HepG2 (cell line): ENCODE measurements around the gene SYNGR2. TPM values are rescaled to one million over a fixed set of nuclear protein-coding genes. Genes with fewer than 3 reads are reported as not detected.
A peak's percentile ranks its signal among the peaks of the same experiment; 100 is the strongest.

Experiments
- ARNTL ChIP-seq: sonication (generic); formaldehyde crosslinking; IDR thresholded peaks from 2 replicates; pipeline ENCODE4 v1.4.0; 2020; ENCODE audit warnings: mild to moderate bottlenecking, missing genetic modification reagents
- DBP ChIP-seq: sonication (generic); formaldehyde crosslinking; IDR thresholded peaks from 2 replicates; pipeline ENCODE4 v1.4.0; 2020; ENCODE audit warnings: missing genetic modification reagents; ENCODE audit errors: not compliant biosample characterization
- E2F2 ChIP-seq: sonication (generic); formaldehyde crosslinking; IDR thresholded peaks from 2 replicates; pipeline ENCODE4 v1.4.0; 2020; ENCODE audit warnings: missing genetic modification reagents, borderline replicate concordance
- EED ChIP-seq: sonication (generic); formaldehyde crosslinking; IDR thresholded peaks from 2 replicates; pipeline ENCODE4 v1.5.0; 2020; ENCODE audit warnings: mild to moderate bottlenecking, missing genetic modification reagents
- KLF16 ChIP-seq, 2 experiments: sonication (generic) in 1 of 2; formaldehyde crosslinking in 1 of 2; IDR thresholded peaks; 2 replicates each; pipeline versions ENCODE4 v1.6.1 to v1.8.0; 2016 to 2023; ENCODE audit warnings: missing genetic modification reagents in 2 of 2, missing compliant biosample characterization in 1 of 2
- MXI1 ChIP-seq: IDR thresholded peaks from 3 replicates; pipeline ENCODE4 v1.6.1; 2012; ENCODE audit warnings: low read depth, low read length, inconsistent platforms, borderline replicate concordance
- PRDM10 ChIP-seq: sonication (generic); formaldehyde crosslinking; IDR thresholded peaks from 2 replicates; pipeline ENCODE4 v1.4.0; 2020; ENCODE audit warnings: low read depth, missing genetic modification reagents
- RCOR2 ChIP-seq: IDR thresholded peaks from 2 replicates; pipeline ENCODE4 v1.6.1; 2016; ENCODE audit warnings: missing biosample characterization, missing genetic modification reagents
- RFXAP ChIP-seq: sonication (generic); formaldehyde crosslinking; IDR thresholded peaks from 2 replicates; pipeline ENCODE4 v1.4.0; 2020; ENCODE audit warnings: missing genetic modification reagents, borderline replicate concordance
- RXRA ChIP-seq: sonication (generic); formaldehyde crosslinking; IDR thresholded peaks from 2 replicates; pipeline ENCODE4 v1.5.1; 2020; ENCODE audit warnings: missing genetic modification reagents
- SKIL ChIP-seq: sonication (generic); formaldehyde crosslinking; IDR thresholded peaks from 2 replicates; pipeline ENCODE4 v1.8.0; 2022; ENCODE audit warnings: missing genetic modification reagents, mild to moderate bottlenecking, moderate library complexity, borderline replicate concordance
- SMYD3 ChIP-seq: sonication (generic); formaldehyde crosslinking; IDR thresholded peaks from 2 replicates; pipeline ENCODE4 v1.8.1; 2023; ENCODE audit warnings: mild to moderate bottlenecking, missing genetic modification reagents
- XBP1 ChIP-seq: sonication (generic); formaldehyde crosslinking; IDR thresholded peaks from 2 replicates; pipeline ENCODE4 v1.5.0; 2020; ENCODE audit warnings: missing genetic modification reagents
- ZFP37 ChIP-seq: sonication (generic); formaldehyde crosslinking; IDR thresholded peaks from 2 replicates; pipeline ENCODE4 v1.4.0; 2020; ENCODE audit warnings: missing genetic modification reagents, borderline replicate concordance
- ZNF431 ChIP-seq: sonication (generic); formaldehyde crosslinking; IDR thresholded peaks from 2 replicates; pipeline ENCODE4 v1.9.0; 2022; ENCODE audit warnings: missing genetic modification reagents, low read depth, mild to moderate bottlenecking, borderline replicate concordance
- ZNF501 ChIP-seq: sonication (generic); formaldehyde crosslinking; IDR thresholded peaks from 2 replicates; pipeline ENCODE4 v1.5.1; 2020; ENCODE audit warnings: mild to moderate bottlenecking, moderate library complexity, missing genetic modification reagents
- ZNF556 ChIP-seq: sonication (generic); formaldehyde crosslinking; IDR thresholded peaks from 2 replicates; pipeline ENCODE4 v1.4.0; 2020; ENCODE audit warnings: mild to moderate bottlenecking, missing genetic modification reagents, borderline replicate concordance
- ZNF572 ChIP-seq: sonication (generic); formaldehyde crosslinking; IDR thresholded peaks from 2 replicates; pipeline ENCODE4 v1.5.1; 2020; ENCODE audit warnings: mild to moderate bottlenecking, missing genetic modification reagents
- ZNF780A ChIP-seq: sonication (generic); formaldehyde crosslinking; IDR thresholded peaks from 2 replicates; pipeline ENCODE4 v1.8.0; 2022; ENCODE audit warnings: mild to moderate bottlenecking, missing genetic modification reagents, moderate library complexity
- polyA plus RNA-seq, 8 experiments: library from polyadenylated mRNA; depleted of rRNA in 3 of 8; stranded (reverse) in 7 of 8; unstranded in 1 of 8; fragments of >200 nt; fragmentation: Illumina TruSeq in 4 of 8; extraction: Trizol in 4 of 8; gene quantifications; 2 replicates each; pipeline versions ENCODE4 v1.2.1 to v1.2.3, GENCODE V29; 2011 to 2016; ENCODE audit warnings: low read depth in 4 of 8, missing spikeins in 1 of 8, mixed read lengths in 1 of 8; ENCODE audit not compliant: insufficient read depth in 1 of 8
- total RNA-seq, 5 experiments: library from RNA; depleted of rRNA; stranded (reverse); fragments of >200 nt; fragmentation: Illumina TruSeq; extraction: Trizol; gene quantifications; 2 replicates each; pipeline ENCODE4 v1.2.3, GENCODE V29; 2016; ENCODE audit warnings: low read depth in 1 of 5
- TF ChIP-seq, protein P1 (sequence below), 2 experiments: fragments of 450-650 bp in 1 of 2; sonication (generic) in 1 of 2; formaldehyde crosslinking; IDR thresholded peaks; 2 replicates each; pipeline versions ENCODE4 v1.5.0 to v1.8.0; 2020 to 2022; ENCODE audit warnings: mild to moderate bottlenecking in 1 of 2, missing genetic modification reagents in 1 of 2

Gene SYNGR2
- total and polyA plus RNA-seq, 2 of the 13 experiments (the other 11 are each of a cell fraction or from before 2014, with no cell fraction given), result 46.7 to 170 TPM

- TF ChIP-seq ZNF431 (CRISPR knock-in tag) (no peak), SMYD3 (no peak), RCOR2 (CRISPR knock-in tag) (peak; percentile 64), ZNF572 (no peak), MXI1 (peak; percentile 41; the same call in 1 of the 3 replicates), E2F2 (CRISPR knock-in tag) (no peak), XBP1 (CRISPR knock-in tag) (0 out of 2 replicates have a peak, but pooled peaks have one; percentile 35), DBP (no peak), ZFP37 (CRISPR knock-in tag) (no peak), ARNTL (CRISPR knock-in tag) (0 out of 2 replicates have a peak, but pooled peaks have one; percentile 13), RXRA (CRISPR knock-in tag) (peak; percentile 29; the same call in 1 of the 2 replicates), RFXAP (CRISPR knock-in tag) (peak; percentile 77; the same call in 1 of the 2 replicates), PRDM10 (no peak), SKIL (CRISPR knock-in tag) (peak; percentile 64; the same call in 1 of the 2 replicates), ZNF780A (CRISPR knock-in tag) (0 out of 2 replicates have a peak, but pooled peaks have one; percentile 53), EED (no peak), KLF16 (CRISPR knock-in tag; IDR thresholded peaks at IDR 0.05) (no peak), ZNF501 (CRISPR knock-in tag) (peak; percentile 67; the same call in 1 of the 2 replicates), ZNF556 (CRISPR knock-in tag) (no peak)
- TF ChIP-seq, protein P1, sequence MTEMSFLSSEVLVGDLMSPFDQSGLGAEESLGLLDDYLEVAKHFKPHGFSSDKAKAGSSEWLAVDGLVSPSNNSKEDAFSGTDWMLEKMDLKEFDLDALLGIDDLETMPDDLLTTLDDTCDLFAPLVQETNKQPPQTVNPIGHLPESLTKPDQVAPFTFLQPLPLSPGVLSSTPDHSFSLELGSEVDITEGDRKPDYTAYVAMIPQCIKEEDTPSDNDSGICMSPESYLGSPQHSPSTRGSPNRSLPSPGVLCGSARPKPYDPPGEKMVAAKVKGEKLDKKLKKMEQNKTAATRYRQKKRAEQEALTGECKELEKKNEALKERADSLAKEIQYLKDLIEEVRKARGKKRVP (CRISPR knock-in tag; IDR thresholded peaks at IDR 0.05), result peak in 1 of 2 experiments; percentile 77; a peak in 2 of 4 replicates
Observed at GRCh38 chr17:78159575-78160158, 8.7 kb upstream of the SYNGR2 start (continued).
